GM12878 (cell line): ENCODE results near the gene PRM1. TPM values are rescaled to one million over a fixed set of nuclear protein-coding genes. Genes with fewer than 3 reads are reported as not detected.

Experiments used
- BRCA1 ChIP-seq: IDR thresholded peaks from 2 replicates; pipeline ENCODE4 v1.6.1; 2011; ENCODE audit warnings: low read depth, low read length, improper control_type of control experiment
- CBFB ChIP-seq: IDR thresholded peaks from 2 replicates; pipeline ENCODE4 v1.6.1; 2016; ENCODE audit warnings: antibody characterized with exemption, low read depth
- CBX3 ChIP-seq: fragments of 200-600 bp; sonication (generic); IDR thresholded peaks from 2 replicates; pipeline ENCODE4 v1.6.1; 2016; ENCODE audit warnings: low read depth, borderline replicate concordance
- CBX5 ChIP-seq: sonication (generic); IDR thresholded peaks from 2 replicates; pipeline ENCODE4 v1.6.1; 2016; ENCODE audit warnings: low read depth, moderate library complexity, mild to moderate bottlenecking, inconsistent platforms
- EZH2 ChIP-seq: IDR thresholded peaks from 2 replicates; pipeline ENCODE4 v1.6.1; 2012; ENCODE audit warnings: low read depth, mild to moderate bottlenecking, control low read depth, inconsistent platforms, low read length, borderline replicate concordance; ENCODE audit not compliant: control insufficient read depth
- GATAD2B ChIP-seq: fragments of 450-650 bp; conservative IDR thresholded peaks from 2 replicates; pipeline ENCODE4 v1.6.1; 2017; ENCODE audit warnings: low read depth, mild to moderate bottlenecking, moderate library complexity
- HDAC6 ChIP-seq: fragments of 200-600 bp; sonication (generic); IDR thresholded peaks from one replicate; pipeline ENCODE4 v1.8.0; 2017; ENCODE audit warnings: antibody characterized with exemption; ENCODE audit not compliant: unreplicated experiment
- HDGF ChIP-seq: fragments of 450-650 bp; IDR thresholded peaks from 2 replicates; pipeline ENCODE4 v1.6.1; 2016; ENCODE audit warnings: antibody characterized with exemption
- IKZF1 ChIP-seq: fragments of 450-650 bp; conservative IDR thresholded peaks from 2 replicates; pipeline ENCODE4 v1.6.1; 2017; ENCODE audit warnings: antibody characterized with exemption, mild to moderate bottlenecking
- IKZF2 ChIP-seq, 2 experiments: fragments of 450-650 bp; IDR thresholded peaks; 2 replicates each; pipeline ENCODE4 v1.6.1; 2017; ENCODE audit warnings: mild to moderate bottlenecking in 2 of 2, moderate library complexity in 2 of 2
- MTA3 ChIP-seq: IDR thresholded peaks from 2 replicates; pipeline ENCODE4 v1.6.1; 2012; ENCODE audit warnings: low read length, inconsistent platforms, borderline replicate concordance
- MXI1 ChIP-seq: fragments of 150-350 bp; IDR thresholded peaks from 2 replicates; pipeline ENCODE4 v1.6.1; 2011; ENCODE audit warnings: low read depth, mild to moderate bottlenecking, inconsistent platforms, low read length, improper control_type of control experiment
- MYC ChIP-seq: IDR thresholded peaks from 2 replicates; pipeline ENCODE4 v1.6.1; 2011; ENCODE audit warnings: mild to moderate bottlenecking, low read length, moderate library complexity, inconsistent platforms; ENCODE audit not compliant: insufficient read depth, insufficient replicate concordance, insufficient read length, severe bottlenecking
- NBN ChIP-seq: fragments of 450-650 bp; IDR thresholded peaks from 2 replicates; pipeline ENCODE4 v1.6.1; 2016
- NFXL1 ChIP-seq: fragments of 450-650 bp; IDR thresholded peaks from 2 replicates; pipeline ENCODE4 v1.6.1; 2017; ENCODE audit warnings: antibody characterized with exemption, mild to moderate bottlenecking, borderline replicate concordance
- NFYA ChIP-seq: IDR thresholded peaks from 2 replicates; pipeline ENCODE4 v1.6.1; 2011; ENCODE audit warnings: low read depth, mild to moderate bottlenecking, low read length, improper control_type of control experiment, borderline replicate concordance
- NFYB ChIP-seq: IDR thresholded peaks from 2 replicates; pipeline ENCODE4 v1.6.1; 2011; ENCODE audit warnings: low read depth, mild to moderate bottlenecking, low read length, improper control_type of control experiment, moderate library complexity; ENCODE audit not compliant: insufficient read depth
- RB1 ChIP-seq: fragments of 450-650 bp; formaldehyde crosslinking; IDR thresholded peaks from 2 replicates; pipeline ENCODE4 v1.6.1; 2017; ENCODE audit warnings: mild to moderate bottlenecking, borderline replicate concordance
- RCOR1 ChIP-seq: conservative IDR thresholded peaks from 2 replicates; pipeline ENCODE4 v1.6.1; 2012; ENCODE audit warnings: low read depth, low read length, improper control_type of control experiment
- RUNX3 ChIP-seq: IDR thresholded peaks from 2 replicates; pipeline ENCODE4 v1.6.1; 2012; ENCODE audit warnings: low read length, inconsistent platforms
- STAT1 ChIP-seq: fragments of 450-650 bp; conservative IDR thresholded peaks from 2 replicates; pipeline ENCODE4 v1.6.1; 2014; ENCODE audit warnings: antibody characterized with exemption, mild to moderate bottlenecking
- SUZ12 ChIP-seq: fragments of 200-600 bp; sonication (generic); IDR thresholded peaks from one replicate; pipeline ENCODE4 v1.6.1; 2018; ENCODE audit warnings: antibody characterized with exemption, mild to moderate bottlenecking; ENCODE audit not compliant: unreplicated experiment
- WRNIP1 ChIP-seq: IDR thresholded peaks from 2 replicates; pipeline ENCODE4 v1.6.1; 2011; ENCODE audit warnings: low read depth, low read length, improper control_type of control experiment, borderline replicate concordance
- ZBED1 ChIP-seq: IDR thresholded peaks from 2 replicates; pipeline ENCODE4 v1.6.1; 2016; ENCODE audit warnings: borderline replicate concordance
- ZNF24 ChIP-seq: fragments of 450-650 bp; IDR thresholded peaks from 2 replicates; pipeline ENCODE4 v1.6.1; 2017; ENCODE audit warnings: antibody characterized with exemption, mild to moderate bottlenecking
- polyA plus RNA-seq, 11 experiments: library from polyadenylated mRNA; depleted of rRNA in 4 of 11; unstranded in 6 of 11; stranded (reverse) in 5 of 11; fragments of >200 nt; fragmentation: Nextera tagmentation in 4 of 11; fragmentation: Illumina TruSeq in 1 of 11; extraction: Ambion mirVana in 4 of 11; extraction: Trizol in 1 of 11; gene quantifications; 1 replicate in 1 of 11; 2 replicates in 10 of 11; pipeline versions ENCODE4 v1.2.1 to v1.2.3, GENCODE V29; 2011 to 2016; ENCODE audit warnings: inconsistent platforms in 2 of 11, missing spikeins in 2 of 11, low read depth in 1 of 11
- total RNA-seq, 4 experiments: library from RNA; depleted of rRNA in 3 of 4; stranded (reverse); fragments of >200 nt in 3 of 4; fragmentation: Illumina TruSeq in 1 of 4; extraction: Trizol in 1 of 4; gene quantifications; 2 replicates each; pipeline versions ENCODE4 v1.2.1 to v1.2.3, GENCODE V29; 2013 to 2021
- TF ChIP-seq, protein P1 (sequence below): IDR thresholded peaks from 2 replicates; pipeline ENCODE4 v1.6.1; 2011; ENCODE audit warnings: mild to moderate bottlenecking, low read depth, low read length, moderate library complexity; ENCODE audit not compliant: insufficient replicate concordance
- TF ChIP-seq, protein P2 (sequence below): fragments of 450-650 bp; formaldehyde crosslinking; IDR thresholded peaks from 2 replicates; pipeline ENCODE4 v1.5.0; 2022; ENCODE audit warnings: mild to moderate bottlenecking, missing genetic modification characterization
- TF ChIP-seq, protein P3 (sequence below): fragments of 450-650 bp; IDR thresholded peaks from 2 replicates; pipeline ENCODE4 v1.6.1; 2017; ENCODE audit warnings: borderline replicate concordance

The PRM1 gene
- total and polyA plus RNA-seq, 10 of the 15 experiments (the other 5 are each of a cell fraction or from before 2014, with no cell fraction given), result 0.20 TPM; not detected in 9

DNA sequence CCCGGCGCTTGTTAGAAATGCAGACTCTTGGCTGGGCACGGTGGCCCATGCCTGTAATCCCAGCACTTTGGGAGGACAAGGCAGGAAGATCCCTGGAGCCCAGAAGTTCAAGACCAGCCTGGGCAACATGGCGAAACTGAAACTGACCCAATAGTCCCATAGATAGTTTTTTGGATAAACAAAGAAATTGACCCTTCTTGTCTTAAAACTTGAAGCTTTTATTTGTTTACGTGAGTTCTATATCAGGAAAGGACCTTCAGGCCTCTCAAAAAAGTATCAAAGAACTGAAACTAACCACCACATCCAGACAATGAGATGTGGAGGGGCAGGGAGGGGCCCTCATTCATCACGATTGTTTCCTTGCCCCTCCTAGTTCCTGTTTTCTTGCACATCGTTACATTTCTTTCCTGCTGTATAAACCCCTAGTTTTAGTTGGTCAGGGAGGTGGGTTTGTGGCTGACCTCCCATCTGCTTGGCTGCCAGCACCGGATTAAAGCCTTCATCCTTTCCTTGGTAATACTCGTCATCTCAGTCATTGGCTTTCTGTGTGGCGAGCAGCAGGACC, 29.9 kb upstream of the PRM1 start (continued):
- TF ChIP-seq, protein P1, sequence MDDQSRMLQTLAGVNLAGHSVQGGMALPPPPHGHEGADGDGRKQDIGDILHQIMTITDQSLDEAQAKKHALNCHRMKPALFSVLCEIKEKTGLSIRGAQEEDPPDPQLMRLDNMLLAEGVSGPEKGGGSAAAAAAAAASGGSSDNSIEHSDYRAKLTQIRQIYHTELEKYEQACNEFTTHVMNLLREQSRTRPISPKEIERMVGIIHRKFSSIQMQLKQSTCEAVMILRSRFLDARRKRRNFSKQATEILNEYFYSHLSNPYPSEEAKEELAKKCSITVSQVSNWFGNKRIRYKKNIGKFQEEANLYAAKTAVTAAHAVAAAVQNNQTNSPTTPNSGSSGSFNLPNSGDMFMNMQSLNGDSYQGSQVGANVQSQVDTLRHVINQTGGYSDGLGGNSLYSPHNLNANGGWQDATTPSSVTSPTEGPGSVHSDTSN, result peak; percentile 29
- no peak for TF ChIP-seq RB1
- TF ChIP-seq ZNF24, result no peak
- no peak for TF ChIP-seq HDAC6
- TF ChIP-seq MYC, result no peak
- TF ChIP-seq EZH2, result no peak
- TF ChIP-seq NBN, result peak; percentile 72
- TF ChIP-seq NFXL1, result no peak
- peak; percentile 79 for TF ChIP-seq ZBED1
- TF ChIP-seq IKZF2 (IDR thresholded peaks at IDR 0.05), result peak; percentile 89 to 90
- no peak for TF ChIP-seq MXI1
- TF ChIP-seq NFYB, result 0 out of 2 replicates have a peak, but pooled peaks have one; percentile 14
- no peak for TF ChIP-seq RCOR1
- no peak for TF ChIP-seq CBX5
- TF ChIP-seq, protein P2, sequence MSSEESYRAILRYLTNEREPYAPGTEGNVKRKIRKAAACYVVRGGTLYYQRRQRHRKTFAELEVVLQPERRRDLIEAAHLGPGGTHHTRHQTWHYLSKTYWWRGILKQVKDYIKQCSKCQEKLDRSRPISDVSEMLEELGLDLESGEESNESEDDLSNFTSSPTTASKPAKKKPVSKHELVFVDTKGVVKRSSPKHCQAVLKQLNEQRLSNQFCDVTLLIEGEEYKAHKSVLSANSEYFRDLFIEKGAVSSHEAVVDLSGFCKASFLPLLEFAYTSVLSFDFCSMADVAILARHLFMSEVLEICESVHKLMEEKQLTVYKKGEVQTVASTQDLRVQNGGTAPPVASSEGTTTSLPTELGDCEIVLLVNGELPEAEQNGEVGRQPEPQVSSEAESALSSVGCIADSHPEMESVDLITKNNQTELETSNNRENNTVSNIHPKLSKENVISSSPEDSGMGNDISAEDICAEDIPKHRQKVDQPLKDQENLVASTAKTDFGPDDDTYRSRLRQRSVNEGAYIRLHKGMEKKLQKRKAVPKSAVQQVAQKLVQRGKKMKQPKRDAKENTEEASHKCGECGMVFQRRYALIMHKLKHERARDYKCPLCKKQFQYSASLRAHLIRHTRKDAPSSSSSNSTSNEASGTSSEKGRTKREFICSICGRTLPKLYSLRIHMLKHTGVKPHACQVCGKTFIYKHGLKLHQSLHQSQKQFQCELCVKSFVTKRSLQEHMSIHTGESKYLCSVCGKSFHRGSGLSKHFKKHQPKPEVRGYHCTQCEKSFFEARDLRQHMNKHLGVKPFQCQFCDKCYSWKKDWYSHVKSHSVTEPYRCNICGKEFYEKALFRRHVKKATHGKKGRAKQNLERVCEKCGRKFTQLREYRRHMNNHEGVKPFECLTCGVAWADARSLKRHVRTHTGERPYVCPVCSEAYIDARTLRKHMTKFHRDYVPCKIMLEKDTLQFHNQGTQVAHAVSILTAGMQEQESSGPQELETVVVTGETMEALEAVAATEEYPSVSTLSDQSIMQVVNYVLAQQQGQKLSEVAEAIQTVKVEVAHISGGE (CRISPR knock-in tag), result no peak
- TF ChIP-seq BRCA1, result no peak
- no peak for TF ChIP-seq MTA3
- peak; percentile 48 for TF ChIP-seq CBFB
- no peak for TF ChIP-seq STAT1
- TF ChIP-seq IKZF1, result peak; percentile 81
- no peak for TF ChIP-seq NFYA
- TF ChIP-seq WRNIP1, result 0 out of 2 replicates have a peak, but pooled peaks have one; percentile 24
- no peak for TF ChIP-seq CBX3
- TF ChIP-seq, protein P3, sequence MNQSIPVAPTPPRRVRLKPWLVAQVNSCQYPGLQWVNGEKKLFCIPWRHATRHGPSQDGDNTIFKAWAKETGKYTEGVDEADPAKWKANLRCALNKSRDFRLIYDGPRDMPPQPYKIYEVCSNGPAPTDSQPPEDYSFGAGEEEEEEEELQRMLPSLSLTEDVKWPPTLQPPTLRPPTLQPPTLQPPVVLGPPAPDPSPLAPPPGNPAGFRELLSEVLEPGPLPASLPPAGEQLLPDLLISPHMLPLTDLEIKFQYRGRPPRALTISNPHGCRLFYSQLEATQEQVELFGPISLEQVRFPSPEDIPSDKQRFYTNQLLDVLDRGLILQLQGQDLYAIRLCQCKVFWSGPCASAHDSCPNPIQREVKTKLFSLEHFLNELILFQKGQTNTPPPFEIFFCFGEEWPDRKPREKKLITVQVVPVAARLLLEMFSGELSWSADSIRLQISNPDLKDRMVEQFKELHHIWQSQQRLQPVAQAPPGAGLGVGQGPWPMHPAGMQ, result peak; percentile 59; the same call in 1 of the 2 replicates
- peak; percentile 96 for TF ChIP-seq RUNX3
- no peak for TF ChIP-seq SUZ12
- TF ChIP-seq GATAD2B, result peak; percentile 64
- TF ChIP-seq HDGF, result no peak
